IMR-90 (cell line): ENCODE data around the gene RASSF4. TPM values are rescaled to one million over a fixed set of nuclear protein-coding genes. Genes with fewer than 3 reads are reported as not detected.

Source experiments
- ATAC-seq: fragments of 200-7000 bp; cut with Tn5 transposase; 2 replicates; pipeline ENCODE4 v1.9.1; 2020; ENCODE audit warnings: low read depth, mild to moderate bottlenecking, moderate library complexity
- BruUV-seq: library from RNA; stranded (reverse); fragments of 400-500 nt; replicated peaks from 2 replicates; lab custom pipeline; 2021; lab: Mats Ljungman, UMichigan
- CTCF ChIA-PET: fragments of 300-600 bp; formaldehyde crosslinking; extraction: SDS; loops from one replicate; lab custom pipeline; 2021; ENCODE audit warnings: antibody characterized with exemption; lab: Yijun Ruan, JAX
- POLR2A ChIA-PET: fragments of 300-600 bp; sonication (Branson Sonifier 250); formaldehyde crosslinking; loops from one replicate; lab custom pipeline; 2022; ENCODE audit warnings: antibody characterized with exemption; ENCODE audit not compliant: unreplicated experiment; lab: Charles Lee
- DNase-seq: peaks from one replicate; pipeline ENCODE4 v3.0.0; 2013
- H2AFZ ChIP-seq: replicated peaks from 2 replicates; pipeline ENCODE3; 2013; ENCODE audit warnings: low read length, mild to moderate bottlenecking; ENCODE audit not compliant: poor library complexity
- H2AK5ac ChIP-seq: 2 replicates; pipeline ENCODE4 v1.6.1; 2013; ENCODE audit warnings: low read depth, low read length, inconsistent platforms
- H2AK9ac ChIP-seq: replicated peaks from 2 replicates; pipeline ENCODE3; 2013; ENCODE audit warnings: mild to moderate bottlenecking, low read depth, low read length, moderate library complexity; ENCODE audit not compliant: poor library complexity
- H2BK120ac ChIP-seq: 2 replicates; pipeline ENCODE4 v1.6.1; 2013; ENCODE audit warnings: low read depth, low read length, inconsistent platforms
- H2BK15ac ChIP-seq: 3 replicates; pipeline ENCODE4 v1.6.1; 2013; ENCODE audit warnings: low read depth, low read length, inconsistent platforms
- H2BK20ac ChIP-seq: 2 replicates; pipeline ENCODE4 v1.6.1; 2013; ENCODE audit warnings: low read depth, mild to moderate bottlenecking, inconsistent platforms, low read length, moderate library complexity
- H2BK5ac ChIP-seq: 2 replicates; pipeline ENCODE4 v1.6.1; 2013; ENCODE audit warnings: mild to moderate bottlenecking, low read depth, low read length, inconsistent platforms; ENCODE audit not compliant: poor library complexity, severe bottlenecking
- H3K14ac ChIP-seq: replicated peaks from 2 replicates; pipeline ENCODE4 v1.6.1; 2013; ENCODE audit warnings: low read depth, low read length, inconsistent platforms
- H3K18ac ChIP-seq: 2 replicates; pipeline ENCODE4 v1.6.1; 2013; ENCODE audit warnings: low read depth, low read length, control low read depth
- H3K23ac ChIP-seq: 2 replicates; pipeline ENCODE4 v1.6.1; 2013; ENCODE audit warnings: low read depth, low read length, inconsistent platforms
- H3K27ac ChIP-seq: 2 replicates; pipeline ENCODE4 v1.5.1; 2013; ENCODE audit warnings: mild to moderate bottlenecking, control low read depth, low read length; ENCODE audit not compliant: insufficient read depth
- H3K27me3 ChIP-seq: 2 replicates; pipeline ENCODE4 v1.6.1; 2013; ENCODE audit warnings: low read length; ENCODE audit not compliant: control insufficient read depth, insufficient read depth
- H3K36me3 ChIP-seq: 2 replicates; pipeline ENCODE4 v1.6.1; 2013; ENCODE audit warnings: low read length, mixed read lengths; ENCODE audit not compliant: control insufficient read depth, insufficient read depth
- H3K4ac ChIP-seq: 2 replicates; pipeline ENCODE4 v1.6.1; 2013; ENCODE audit warnings: low read depth, low read length, inconsistent platforms
- H3K4me1 ChIP-seq: 2 replicates; pipeline ENCODE4 v1.6.1; 2013; ENCODE audit warnings: low read length, mixed read lengths; ENCODE audit not compliant: control insufficient read depth, insufficient read depth
- H3K4me2 ChIP-seq: 2 replicates; pipeline ENCODE4 v1.6.1; 2013; ENCODE audit warnings: low read depth, mild to moderate bottlenecking, control low read depth, low read length, moderate library complexity
- H3K4me3 ChIP-seq: 2 replicates; pipeline ENCODE4 v1.5.1; 2013; ENCODE audit warnings: low read depth, mild to moderate bottlenecking, control low read depth, low read length, moderate library complexity; ENCODE audit not compliant: insufficient read depth
- H3K56ac ChIP-seq: 2 replicates; pipeline ENCODE4 v1.6.1; 2013; ENCODE audit warnings: low read length, inconsistent platforms; ENCODE audit not compliant: insufficient read depth; ENCODE audit errors: extremely low read depth
- H3K79me1 ChIP-seq, 2 experiments: 2 replicates each; pipeline ENCODE4 v1.6.1; 2013; ENCODE audit warnings: low read length in 2 of 2, inconsistent platforms in 1 of 2, low read depth in 1 of 2
- H3K9ac ChIP-seq: 2 replicates; pipeline ENCODE4 v1.6.1; 2013; ENCODE audit warnings: low read depth, low read length, control low read depth
- H3K9me1 ChIP-seq: 2 replicates; pipeline ENCODE4 v1.6.1; 2013; ENCODE audit warnings: low read length, inconsistent platforms; ENCODE audit not compliant: insufficient read depth
- H3K9me3 ChIP-seq: 2 replicates; pipeline ENCODE4 v1.6.1; 2013; ENCODE audit warnings: low read length; ENCODE audit not compliant: control insufficient read depth, insufficient read depth
- H4K20me1 ChIP-seq: 2 replicates; pipeline ENCODE4 v1.6.1; 2013; ENCODE audit warnings: low read length, inconsistent platforms; ENCODE audit not compliant: insufficient read depth
- H4K5ac ChIP-seq: 2 replicates; pipeline ENCODE4 v1.6.1; 2013; ENCODE audit warnings: mild to moderate bottlenecking, low read depth, low read length, control low read depth
- H4K8ac ChIP-seq, 2 experiments: 2 replicates each; pipeline ENCODE4 v1.6.1; 2013; ENCODE audit warnings: low read depth in 2 of 2, low read length in 2 of 2, control low read depth in 1 of 2, inconsistent platforms in 1 of 2
- H4K91ac ChIP-seq: 2 replicates; pipeline ENCODE4 v1.6.1; 2013; ENCODE audit warnings: low read depth, low read length, inconsistent platforms; ENCODE audit not compliant: insufficient read depth
- BHLHE40 ChIP-seq: fragments of 150-350 bp; IDR thresholded peaks from 2 replicates; pipeline ENCODE4 v1.6.1; 2016; ENCODE audit warnings: mild to moderate bottlenecking, low read depth, low read length
- CEBPB ChIP-seq: IDR thresholded peaks from 2 replicates; pipeline ENCODE4 v1.6.1; 2012; ENCODE audit warnings: low read depth, low read length, improper control_type of control experiment
- CHD1 ChIP-seq: IDR thresholded peaks from 2 replicates; pipeline ENCODE4 v1.6.1; 2012; ENCODE audit warnings: low read depth, low read length, improper control_type of control experiment
- FOS ChIP-seq: fragments of 150-350 bp; IDR thresholded peaks from 2 replicates; pipeline ENCODE4 v1.6.1; 2016; ENCODE audit warnings: low read depth, low read length
- MAFK ChIP-seq: IDR thresholded peaks from 2 replicates; pipeline ENCODE4 v1.6.1; 2012; ENCODE audit warnings: low read depth, low read length, improper control_type of control experiment
- MAZ ChIP-seq: IDR thresholded peaks from 2 replicates; pipeline ENCODE4 v1.6.1; 2012; ENCODE audit warnings: low read depth, mild to moderate bottlenecking, low read length, improper control_type of control experiment, moderate library complexity, borderline replicate concordance
- MXI1 ChIP-seq: IDR thresholded peaks from 2 replicates; pipeline ENCODE4 v1.6.1; 2012; ENCODE audit warnings: low read depth, mild to moderate bottlenecking, low read length, moderate library complexity, borderline replicate concordance
- NFE2L2 ChIP-seq: fragments of 150-350 bp; IDR thresholded peaks from 2 replicates; pipeline ENCODE4 v1.6.1; 2016; ENCODE audit warnings: low read depth, mild to moderate bottlenecking, low read length
- POLR2A ChIP-seq: IDR thresholded peaks from 2 replicates; pipeline ENCODE4 v1.6.1; 2012; ENCODE audit warnings: mild to moderate bottlenecking, low read depth, low read length
- SMC3 ChIP-seq: fragments of 150-350 bp; IDR thresholded peaks from 2 replicates; pipeline ENCODE4 v1.6.1; 2016; ENCODE audit warnings: low read depth, mild to moderate bottlenecking, antibody characterized with exemption, low read length, moderate library complexity
- WGBS, 2 experiments: methylation state at CpG; one replicate each; pipeline versions ENCODE4 v1.1.5 to v1.1.7; 2013; ENCODE audit warnings: missing lambda C conversion rate in 2 of 2; ENCODE audit not compliant: insufficient read length in 1 of 2; ENCODE audit errors: extremely low coverage in 2 of 2; 5-methylcytosine and 5-hydroxymethylcytosine counted together
- dilution Hi-C: fragments of 300-500 bp; cut with HindIII; formaldehyde crosslinking; loops from one replicate; pipeline ENCODE4 v1.14.3; 2018; ENCODE audit warnings: low sequenced_read_pairs; ENCODE audit not compliant: unreplicated experiment
- in situ Hi-C: fragments of 300-500 bp; cut with MboI; formaldehyde crosslinking; loops from 3 replicates; pipeline ENCODE4 v1.14.3; 2019; ENCODE audit warnings: low sequenced_read_pairs, inconsistent platforms, mixed read lengths
- intact Hi-C: fragments of 100-400 bp; cut with micrococcal nuclease; formaldehyde crosslinking; loops from 2 replicates; pipeline ENCODE4 v1.10.0; 2022
- polyA plus RNA-seq, 3 experiments: library from polyadenylated mRNA; depleted of rRNA; stranded (reverse); fragments of >200 nt; gene quantifications; 2 replicates each; pipeline ENCODE4 v1.2.3, GENCODE V29; 2012; ENCODE audit warnings: low replicate concordance in 1 of 3
- total RNA-seq: library from RNA; depleted of rRNA; stranded (reverse); fragments of >200 nt; gene quantifications from 2 replicates; pipeline ENCODE4 v1.2.3, GENCODE V29; 2012
- TF ChIP-seq, protein P1 (sequence below): conservative IDR thresholded peaks from 2 replicates; pipeline ENCODE4 v1.5.1; 2012; ENCODE audit warnings: mild to moderate bottlenecking, low read depth, low read length, improper control_type of control experiment
- TF ChIP-seq, protein P2 (sequence below): fragments of 150-350 bp; IDR thresholded peaks from 2 replicates; pipeline ENCODE4 v1.6.1; 2016; ENCODE audit warnings: low read depth, mild to moderate bottlenecking, low read length, moderate library complexity, borderline replicate concordance

Gene RASSF4
- total and polyA plus RNA-seq, 2 of the 4 experiments (the other 2 are of a cell fraction) = 5.9 to 8.6 TPM

DNA sequence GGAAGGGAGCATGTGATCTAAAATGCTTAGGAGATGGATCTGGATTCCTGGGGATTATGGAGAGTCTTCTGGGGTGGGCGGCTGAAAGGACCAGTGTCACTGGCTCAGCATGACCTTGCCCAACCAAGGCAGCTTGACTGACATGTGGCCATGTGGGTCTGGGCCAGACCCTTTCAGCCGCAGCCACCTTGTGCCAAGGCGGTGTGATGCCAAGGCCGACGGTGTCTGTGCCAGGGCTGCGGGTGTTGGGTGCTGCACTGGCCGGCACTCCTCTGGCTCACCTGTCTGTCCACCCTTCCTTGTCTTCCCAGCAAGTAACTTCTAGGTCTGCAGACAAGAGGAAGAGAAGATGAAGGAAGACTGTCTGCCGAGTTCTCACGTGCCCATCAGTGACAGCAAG, 10.3 kb downstream of the RASSF4 start:
- POLR2A ChIA-PET = no interaction called here
- H3K27me3 ChIP-seq = no peaks in the 10 kb centered on the region
- no peak overlapping the region for H3K56ac ChIP-seq
- no peak overlapping the region for H3K18ac ChIP-seq
- intact Hi-C loops (no loop called here), in situ Hi-C loops (no loop called here), dilution Hi-C loops (no loop called here)
- no peak overlapping the region for H3K23ac ChIP-seq
- H4K91ac ChIP-seq = no peak overlapping the region
- CTCF ChIA-PET = no interaction called here
- no peak overlapping the region for H2AK5ac ChIP-seq
- BruUV-seq = no TSS peak
- WGBS, 2 experiments = 100% methylated on average over 1 of the region's 9 CpGs; no CpG with 5 or more reads in 1 of the 2 experiments
- H3K27ac ChIP-seq = no peak overlapping the region
- H2BK120ac ChIP-seq = no peak overlapping the region
- H4K20me1 ChIP-seq = no peaks in the 10 kb centered on the region
- H3K4me2 ChIP-seq = no peak overlapping the region
- no peak overlapping the region for H3K14ac ChIP-seq
- H3K4ac ChIP-seq = no peak overlapping the region
- no peaks in the 10 kb centered on the region for H3K9me3 ChIP-seq
- H3K9me1 ChIP-seq = peaks cover 6% of the 10 kb centered on the region
- H3K36me3 ChIP-seq = peaks cover 10% of the 10 kb centered on the region; the same call in 1 of the 2 replicates
- no peak overlapping the region for H2AK9ac ChIP-seq
- H4K8ac ChIP-seq = no peak overlapping the region
- no peak overlapping the region for H2AFZ ChIP-seq
- DNase-seq = no peak
- no peak overlapping the region for H2BK15ac ChIP-seq
- H3K4me1 ChIP-seq = peaks cover 27% of the 10 kb centered on the region
- ATAC-seq = no peak
- peaks cover 0 to 21% of the 10 kb centered on the region in 2 experiments; a peak in 1 of 4 replicates for H3K79me1 ChIP-seq
- TF ChIP-seq MAZ (no peak), SMC3 (no peak), NFE2L2 (no peak), POLR2A (no peak), MAFK (no peak), CEBPB (no peak), MXI1 (no peak), CHD1 (no peak), BHLHE40 (no peak), FOS (no peak)
- TF ChIP-seq, protein P1, sequence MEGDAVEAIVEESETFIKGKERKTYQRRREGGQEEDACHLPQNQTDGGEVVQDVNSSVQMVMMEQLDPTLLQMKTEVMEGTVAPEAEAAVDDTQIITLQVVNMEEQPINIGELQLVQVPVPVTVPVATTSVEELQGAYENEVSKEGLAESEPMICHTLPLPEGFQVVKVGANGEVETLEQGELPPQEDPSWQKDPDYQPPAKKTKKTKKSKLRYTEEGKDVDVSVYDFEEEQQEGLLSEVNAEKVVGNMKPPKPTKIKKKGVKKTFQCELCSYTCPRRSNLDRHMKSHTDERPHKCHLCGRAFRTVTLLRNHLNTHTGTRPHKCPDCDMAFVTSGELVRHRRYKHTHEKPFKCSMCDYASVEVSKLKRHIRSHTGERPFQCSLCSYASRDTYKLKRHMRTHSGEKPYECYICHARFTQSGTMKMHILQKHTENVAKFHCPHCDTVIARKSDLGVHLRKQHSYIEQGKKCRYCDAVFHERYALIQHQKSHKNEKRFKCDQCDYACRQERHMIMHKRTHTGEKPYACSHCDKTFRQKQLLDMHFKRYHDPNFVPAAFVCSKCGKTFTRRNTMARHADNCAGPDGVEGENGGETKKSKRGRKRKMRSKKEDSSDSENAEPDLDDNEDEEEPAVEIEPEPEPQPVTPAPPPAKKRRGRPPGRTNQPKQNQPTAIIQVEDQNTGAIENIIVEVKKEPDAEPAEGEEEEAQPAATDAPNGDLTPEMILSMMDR = no peak
- TF ChIP-seq, protein P2, sequence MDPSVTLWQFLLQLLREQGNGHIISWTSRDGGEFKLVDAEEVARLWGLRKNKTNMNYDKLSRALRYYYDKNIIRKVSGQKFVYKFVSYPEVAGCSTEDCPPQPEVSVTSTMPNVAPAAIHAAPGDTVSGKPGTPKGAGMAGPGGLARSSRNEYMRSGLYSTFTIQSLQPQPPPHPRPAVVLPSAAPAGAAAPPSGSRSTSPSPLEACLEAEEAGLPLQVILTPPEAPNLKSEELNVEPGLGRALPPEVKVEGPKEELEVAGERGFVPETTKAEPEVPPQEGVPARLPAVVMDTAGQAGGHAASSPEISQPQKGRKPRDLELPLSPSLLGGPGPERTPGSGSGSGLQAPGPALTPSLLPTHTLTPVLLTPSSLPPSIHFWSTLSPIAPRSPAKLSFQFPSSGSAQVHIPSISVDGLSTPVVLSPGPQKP = no peak
- H2BK5ac ChIP-seq = no peak overlapping the region
- H2BK20ac ChIP-seq = no peak overlapping the region
- H4K5ac ChIP-seq = no peak overlapping the region
- H3K9ac ChIP-seq = no peak overlapping the region
- no peak overlapping the region for H3K4me3 ChIP-seq
